ENCODE data around the gene ROR2.
A peak's percentile ranks its signal among the peaks of the same experiment; 100 is the strongest.
"Not testable (repeated sequence)": the region's sequence is repeated elsewhere in the genome, so short reads cannot be mapped to it uniquely, and the experiment has no call there.

Gene ROR2

DNA sequence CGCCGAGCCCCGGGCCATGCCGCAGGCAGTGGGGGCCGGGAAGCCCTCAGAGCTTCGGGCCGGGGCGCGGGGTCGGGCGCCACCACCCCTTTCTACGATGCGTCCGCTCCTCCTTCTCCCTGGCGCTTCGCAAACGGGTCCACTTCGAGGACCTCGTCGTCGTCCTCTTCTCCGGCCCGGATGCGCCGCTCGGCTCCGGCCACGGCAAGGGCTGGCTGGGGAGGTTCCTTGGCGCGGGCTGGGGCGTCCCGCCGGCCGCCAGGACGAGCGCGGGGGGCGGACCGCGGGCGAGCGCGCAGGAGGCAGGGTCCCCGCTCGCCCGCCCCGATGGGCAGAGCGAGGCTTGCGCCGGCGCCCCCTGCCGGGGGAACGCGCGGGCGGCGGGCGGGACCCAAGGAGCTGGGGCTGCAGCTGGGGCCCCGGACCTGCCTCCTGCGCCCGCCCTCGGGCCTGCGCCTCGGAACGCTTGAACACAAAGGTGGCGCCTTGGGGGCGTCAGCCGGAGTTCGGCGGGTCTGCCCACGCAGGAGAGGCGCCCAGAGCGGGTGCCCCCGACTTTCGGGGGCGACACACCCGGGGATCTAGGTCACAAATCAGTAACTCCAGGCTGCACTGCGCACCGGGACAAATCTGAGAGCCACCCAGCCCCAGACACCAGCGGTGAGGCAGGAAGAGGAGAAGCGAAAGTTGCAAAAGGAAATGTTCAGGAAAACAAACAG lies at the start of gene ROR2:
TSS of gene ROR2 (minus strand) at position 283 of the 719 bp plus-strand sequence.
- peak in 2 of 3 experiments; percentile 13 to 56 for DNase-seq (ENCODE audit: low read depth in 3 of 3)

DNA sequence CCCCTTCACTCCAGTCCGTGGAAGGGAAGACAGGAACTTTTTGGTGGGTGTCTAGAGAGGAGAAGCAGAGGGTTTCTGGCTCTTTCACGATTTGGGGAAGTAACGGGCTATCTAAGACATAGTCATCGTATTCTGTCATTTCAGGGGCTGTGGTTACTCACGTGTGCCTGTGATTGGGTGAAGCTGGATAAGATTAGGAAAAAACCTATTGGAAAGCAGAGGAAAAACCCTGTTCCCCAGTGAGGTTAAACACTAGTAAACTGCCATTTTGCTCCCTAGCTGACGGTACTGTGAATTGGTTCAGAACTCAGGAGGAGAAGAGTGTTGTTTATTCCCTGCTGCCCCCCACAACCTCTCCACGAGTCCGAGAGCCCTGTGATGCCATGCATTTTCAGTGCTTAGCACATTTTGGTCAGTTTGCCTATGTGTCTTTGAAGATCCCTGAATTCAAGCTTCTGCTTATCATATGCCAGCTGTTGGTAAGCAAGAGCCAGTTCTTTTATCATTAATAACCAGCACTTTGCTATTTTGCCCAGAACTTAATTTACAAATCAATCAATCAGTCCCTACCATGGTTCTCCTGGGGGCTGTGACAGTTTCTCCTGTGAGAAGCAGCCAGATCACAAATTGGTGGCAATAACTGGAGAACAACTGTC lies 45.1 kb upstream of the ROR2 start:
- no peak for DNase-seq (ENCODE audit: low read depth in 3 of 3)

DNA sequence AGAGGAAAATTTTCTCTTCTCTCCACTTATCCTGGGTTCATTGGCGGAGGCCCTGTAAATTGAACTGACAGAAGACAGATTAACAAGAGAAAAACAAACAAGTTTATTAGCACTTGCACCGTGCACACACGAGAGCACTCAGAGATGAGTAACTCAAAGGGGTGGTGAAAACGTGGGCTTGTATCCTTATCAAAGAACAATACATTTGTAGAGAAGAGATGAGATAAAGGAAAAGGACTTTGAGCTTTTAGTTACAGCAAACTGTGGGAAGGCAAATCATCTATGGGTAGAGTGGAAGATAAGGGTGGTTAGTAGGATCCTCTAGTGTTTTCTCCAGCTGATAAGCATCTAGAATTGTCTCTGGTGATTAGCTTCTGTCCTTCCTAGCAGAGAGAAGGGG lies 44.4 kb upstream of the ROR2 start:
- no peak for DNase-seq (ENCODE audit: low read depth in 3 of 3)

- DNase-seq (ENCODE audit: low read depth in 3 of 3), result no peak
These were observed 42.5 kb upstream of the ROR2 start for GRCh38 chr9:91992461-91993041.

DNA sequence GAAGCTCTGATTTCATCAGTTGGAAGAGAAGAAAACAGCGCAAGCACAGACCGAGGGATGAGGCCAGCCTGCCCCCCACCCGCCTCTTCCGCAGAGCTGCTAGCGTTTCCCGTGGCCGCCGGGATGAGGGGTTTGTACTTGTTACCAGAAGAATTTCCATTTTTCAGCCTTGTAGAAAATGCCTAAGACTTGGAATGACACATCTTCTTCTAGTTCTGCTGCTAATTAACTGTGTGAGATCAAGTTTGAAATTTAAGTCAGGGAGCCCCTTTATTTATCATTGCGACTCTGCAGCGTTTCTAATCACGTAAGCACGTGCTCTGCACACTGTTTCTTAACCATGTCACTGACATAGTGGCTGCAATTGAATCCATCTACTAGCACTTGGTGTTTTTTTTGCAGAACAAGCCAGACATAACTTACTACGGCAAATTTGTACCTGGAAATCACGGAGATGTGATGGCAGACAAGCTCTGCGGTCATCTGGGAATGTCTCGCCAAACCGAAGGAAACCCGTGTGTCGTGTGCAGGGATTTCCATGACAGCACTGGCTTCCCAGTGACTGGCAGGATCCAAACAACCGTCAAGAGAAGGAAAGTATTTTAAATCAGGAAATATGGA lies 41.8 kb upstream of the ROR2 start:
- DNase-seq (ENCODE audit: low read depth in 3 of 3), result no peak

DNA sequence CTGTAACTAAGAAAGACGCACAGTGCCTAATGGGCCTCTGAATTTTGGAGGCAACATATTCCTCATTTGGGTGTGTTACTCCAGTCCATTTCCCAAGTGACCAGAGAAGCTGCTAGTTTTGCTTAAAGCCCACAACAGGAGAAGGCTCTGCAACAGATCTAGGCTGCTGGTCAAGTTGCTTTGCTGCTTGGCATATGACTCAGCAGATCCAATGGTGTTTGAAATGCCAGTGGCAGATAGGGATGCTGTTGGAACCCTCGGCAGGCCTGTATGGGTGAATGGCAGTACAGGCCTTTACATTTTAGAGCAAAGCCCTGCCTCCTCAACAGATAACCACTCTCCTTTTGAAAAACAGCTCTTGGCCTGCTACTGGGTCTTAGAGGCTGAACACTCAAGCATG lies 36.2 kb upstream of the ROR2 start:
- no peak for DNase-seq (ENCODE audit: low read depth in 3 of 3)

- no peak for DNase-seq (ENCODE audit: low read depth in 3 of 3)
These were observed 35.7 kb upstream of the ROR2 start for GRCh38 chr9:91985692-91986091.

DNA sequence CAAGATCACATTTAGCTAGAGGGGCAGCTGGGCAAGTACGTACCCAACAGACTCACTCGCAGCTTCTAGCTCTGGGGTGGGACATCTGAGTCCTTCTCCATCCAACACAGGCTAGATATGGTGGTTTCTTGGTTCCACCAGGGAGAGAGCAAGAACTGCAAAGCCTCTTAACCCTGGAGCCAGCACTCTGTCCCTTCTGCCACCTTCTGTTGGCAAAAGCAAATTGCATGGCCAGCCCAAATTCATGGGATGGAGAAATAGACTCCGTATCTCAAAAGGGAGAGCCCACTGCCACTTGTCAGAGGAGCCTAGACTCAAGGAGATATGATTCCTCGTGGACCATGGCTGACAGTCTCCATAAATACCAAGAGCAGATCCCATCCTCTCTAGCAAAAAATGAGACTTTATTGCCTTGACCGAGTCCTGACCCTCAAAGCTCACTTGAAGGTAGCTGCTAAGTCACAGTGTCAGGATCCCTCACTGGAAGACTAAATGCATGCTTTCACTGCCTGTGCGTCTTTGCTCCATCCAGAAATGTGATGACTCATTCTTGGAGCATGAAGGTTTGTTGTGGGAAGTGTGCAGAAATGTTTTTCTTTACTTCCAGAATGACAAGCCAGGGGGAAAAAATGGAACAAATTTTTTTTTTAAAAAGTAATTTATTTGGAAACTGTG lies 28.8 kb upstream of the ROR2 start:
- DNase-seq (ENCODE audit: low read depth in 3 of 3), result no peak

DNA sequence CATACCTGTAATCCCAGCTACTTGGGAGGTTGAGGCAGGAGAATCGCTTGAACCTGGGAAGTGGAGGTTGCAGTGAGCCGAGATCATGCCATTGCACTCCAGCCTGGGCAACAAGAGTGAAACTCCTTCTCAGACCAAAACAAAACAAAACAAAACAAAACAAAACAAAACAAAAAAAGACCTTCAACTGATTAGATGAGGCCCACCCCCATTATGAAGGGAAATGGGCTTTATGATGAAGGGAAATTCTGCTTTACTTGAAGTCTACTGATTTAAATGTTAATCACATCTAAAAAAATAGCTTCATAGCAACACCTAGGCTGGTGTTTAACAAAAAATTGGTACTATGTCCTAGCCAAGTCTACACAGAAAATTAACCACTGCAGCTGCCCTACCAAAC lies 25.2 kb upstream of the ROR2 start:
- not testable (repeated sequence) for DNase-seq (ENCODE audit: low read depth in 3 of 3)

DNA sequence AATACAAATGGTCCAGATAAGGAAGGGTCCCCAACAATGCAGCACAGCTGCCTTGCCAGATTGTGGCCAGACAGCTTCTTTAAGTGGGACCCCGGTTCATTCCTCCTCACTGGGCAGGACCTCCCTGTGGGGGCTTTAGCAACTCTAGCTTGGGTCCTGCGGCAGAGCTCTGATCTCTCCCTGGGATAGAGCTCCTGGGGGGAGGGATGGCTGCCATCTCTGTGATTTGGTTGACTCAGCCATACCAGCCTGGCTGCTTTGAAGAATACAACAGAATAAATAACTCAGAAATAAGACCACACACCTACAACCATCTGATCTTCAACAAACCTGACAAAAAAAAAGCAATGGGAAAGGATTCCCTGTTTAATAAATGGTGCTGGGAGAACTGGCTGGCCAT lies 22.7 kb upstream of the ROR2 start:
- no peak for DNase-seq (ENCODE audit: low read depth in 3 of 3)

DNA sequence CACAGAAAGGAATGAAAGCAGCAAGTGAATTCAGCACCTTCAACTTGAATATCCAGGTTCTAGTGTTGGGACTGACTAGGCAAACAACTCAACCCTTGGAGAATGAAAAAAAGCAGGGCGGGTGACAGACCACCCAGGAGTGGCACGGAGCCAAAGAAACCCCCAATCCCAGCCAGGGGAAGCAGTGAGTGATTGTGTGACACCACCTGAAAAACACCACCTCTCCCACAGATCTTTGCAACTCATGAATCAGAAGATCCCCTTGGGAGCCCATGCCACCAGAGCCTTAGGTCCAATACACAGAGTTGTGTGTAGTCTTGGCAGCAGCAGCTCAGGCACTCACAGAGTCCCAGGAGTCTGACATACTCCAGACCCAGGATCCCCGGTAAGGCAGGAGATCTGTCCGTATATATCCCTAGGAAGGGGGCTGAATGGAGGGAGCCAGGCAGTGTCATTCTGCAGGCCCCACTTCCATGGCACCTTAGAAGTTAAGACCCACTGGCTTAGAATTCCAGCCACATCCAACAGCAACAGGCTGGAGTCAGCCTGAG lies 22.1 kb upstream of the ROR2 start:
- no peak for DNase-seq (ENCODE audit: low read depth in 3 of 3)

DNA sequence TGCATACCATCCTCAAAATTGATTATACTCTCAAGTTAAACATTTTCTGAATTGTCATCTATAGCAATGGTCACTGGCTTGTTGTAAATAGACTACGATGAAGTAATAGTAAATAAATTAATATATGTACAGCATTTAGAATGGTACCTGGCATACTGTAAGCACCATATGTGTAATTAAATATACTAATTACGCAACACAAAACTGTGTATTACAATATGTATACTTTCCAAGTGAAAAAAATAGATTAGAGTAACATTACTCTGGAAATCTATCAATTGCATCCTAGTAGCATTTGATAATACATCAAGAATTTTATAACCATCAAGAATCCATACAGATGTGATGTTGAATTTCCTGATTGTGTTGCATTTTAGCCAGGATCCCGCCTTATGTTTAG lies 17.2 kb upstream of the ROR2 start:
- no peak for DNase-seq (ENCODE audit: low read depth in 3 of 3)

GRCh38 chr9:91966503-91966902 lies 16.5 kb upstream of the ROR2 start:
- no peak for DNase-seq (ENCODE audit: low read depth in 3 of 3)

GRCh38 chr9:91963711-91964240 lies 13.7 kb upstream of the ROR2 start:
- DNase-seq (ENCODE audit: low read depth in 3 of 3), result no peak

DNA sequence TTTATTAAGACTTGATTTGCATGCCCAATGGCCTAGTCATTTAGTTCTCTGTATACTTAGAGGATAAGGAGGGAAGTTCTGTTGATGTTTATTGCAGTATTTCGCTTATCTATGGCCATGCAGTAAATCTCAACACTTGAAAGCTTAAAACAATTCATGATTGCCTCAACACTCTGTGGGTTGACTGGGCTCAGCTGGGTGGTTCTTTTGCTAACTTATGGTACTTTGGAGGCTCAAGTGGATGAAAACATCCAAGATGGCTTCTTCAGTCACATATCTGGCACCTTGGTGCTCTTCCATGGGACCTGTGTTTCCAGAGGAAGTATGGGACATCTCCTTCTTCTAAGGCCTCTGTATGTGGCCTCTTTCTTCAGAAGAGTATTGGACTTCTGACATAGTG lies 10.3 kb upstream of the ROR2 start:
- DNase-seq (ENCODE audit: low read depth in 3 of 3), result no peak

- no peak for DNase-seq (ENCODE audit: low read depth in 3 of 3)
These were observed 8.1 kb upstream of the ROR2 start for GRCh38 chr9:91958174-91958573.

DNA sequence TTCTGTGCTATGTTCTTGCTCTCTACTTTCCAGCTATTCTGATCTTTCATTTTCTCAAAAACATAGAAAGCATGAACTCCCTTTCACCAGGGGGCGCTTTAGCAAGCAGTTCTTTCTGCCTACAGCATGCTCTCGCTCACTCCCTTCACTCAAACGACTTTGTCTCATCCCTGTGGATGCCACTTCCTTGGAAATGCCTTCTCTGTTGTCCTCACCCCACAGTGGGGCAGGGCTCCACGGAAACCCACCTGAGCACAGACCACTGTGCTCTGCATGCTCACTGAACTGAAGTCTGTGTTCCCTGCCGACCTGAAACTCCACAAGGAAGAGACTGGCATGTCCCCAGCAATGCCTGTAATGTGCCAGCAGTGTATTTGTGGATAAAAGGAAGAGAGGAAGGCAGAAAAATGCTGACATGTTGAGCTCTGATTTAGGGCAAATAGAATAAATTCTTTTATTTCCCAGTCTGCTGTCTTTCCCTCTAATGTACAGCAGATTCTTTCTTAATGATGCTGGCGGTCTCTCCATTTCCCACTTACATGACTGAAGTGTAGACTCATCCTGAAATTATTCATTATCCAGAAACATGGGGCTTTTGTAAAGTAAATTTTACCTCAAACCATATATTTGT lies 4.9 kb upstream of the ROR2 start:
- no peak for DNase-seq (ENCODE audit: low read depth in 3 of 3)

DNA sequence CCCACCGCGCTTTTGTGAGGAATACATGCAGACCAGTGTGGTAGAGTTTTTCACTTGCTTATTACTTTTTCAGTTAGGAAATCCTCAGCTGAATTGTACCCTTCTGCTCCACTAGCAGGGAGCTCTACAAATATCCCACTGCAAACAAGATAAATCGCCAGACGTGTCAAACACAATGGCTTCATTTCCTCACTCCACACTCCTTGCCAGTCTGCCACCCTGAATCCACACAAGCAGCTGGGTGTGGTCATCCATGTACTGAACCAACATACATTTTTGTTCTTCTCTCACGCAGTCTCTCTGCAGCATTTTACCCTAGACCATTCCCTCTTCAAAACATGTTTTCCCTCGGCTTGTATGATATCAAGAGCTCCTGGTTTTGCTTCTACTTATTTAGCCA lies 3.7 kb upstream of the ROR2 start:
- DNase-seq (ENCODE audit: low read depth in 3 of 3), result no peak

DNA sequence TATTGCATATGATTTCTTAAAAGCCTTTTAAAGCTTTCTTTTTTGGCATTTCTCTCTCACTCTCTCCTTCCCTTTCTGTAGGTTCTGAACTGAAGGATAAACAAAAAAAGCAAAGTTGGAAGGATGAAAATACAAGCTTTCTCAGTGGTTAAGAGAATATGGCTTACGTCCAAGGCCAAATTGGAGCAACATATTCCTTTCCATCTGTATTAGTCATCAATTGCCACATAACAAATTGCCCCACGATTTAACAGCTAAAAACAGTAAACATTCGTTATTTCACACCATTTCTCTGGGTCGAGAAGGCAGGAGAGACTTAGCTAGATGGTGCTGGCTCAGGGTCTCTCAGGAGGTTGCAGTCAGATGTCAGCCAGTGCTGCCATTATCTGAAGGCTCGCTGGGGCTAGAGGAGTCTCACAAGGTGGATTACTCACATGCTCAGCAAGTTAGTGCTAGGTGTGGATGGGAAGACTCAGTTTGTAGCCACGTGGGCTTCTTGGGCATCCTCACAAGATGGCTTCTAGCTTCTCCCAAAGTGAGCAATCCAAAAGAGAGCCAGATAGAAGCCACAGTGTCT lies 2.0 kb upstream of the ROR2 start:
- DNase-seq (ENCODE audit: low read depth in 3 of 3), result no peak

DNA sequence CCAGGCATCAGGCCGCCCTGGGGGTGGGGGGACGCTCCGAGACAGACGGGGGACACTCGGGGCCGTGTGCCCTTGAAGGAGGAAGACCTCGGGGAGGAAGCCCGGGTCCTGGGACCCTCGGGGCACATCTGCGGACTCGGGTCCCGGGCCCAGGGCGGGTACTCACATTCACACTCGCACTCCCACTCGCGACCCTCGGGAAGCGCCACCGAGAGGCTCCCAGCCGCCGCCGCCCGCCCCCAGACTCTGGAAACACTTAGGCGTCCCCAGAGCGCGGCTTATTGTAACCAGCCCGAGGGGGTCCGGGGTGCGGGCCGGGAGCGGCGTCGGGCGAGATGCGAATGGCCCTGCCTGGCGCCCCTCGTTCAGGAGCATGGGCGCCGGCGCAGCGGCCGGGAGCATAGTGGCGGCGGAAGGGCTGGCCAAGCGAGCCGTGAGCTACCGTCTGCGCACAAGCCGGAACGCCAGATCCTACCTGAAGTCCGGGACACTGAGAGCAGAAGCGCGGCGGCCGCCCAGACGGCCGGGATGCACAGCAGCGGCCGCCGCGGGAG lies 559 bp downstream of the ROR2 start:
- DNase-seq (ENCODE audit: low read depth in 3 of 3), result no peak
